GM12873 (cell line): ENCODE measurements around the gene ELAVL3.

Experiments
- TF ChIP-seq, protein P1 (sequence below): IDR thresholded peaks from 2 replicates; pipeline ENCODE4 v1.5.1; 2012; ENCODE audit warnings: low read depth, mild to moderate bottlenecking, moderate library complexity, low read length, control low read depth; ENCODE audit not compliant: insufficient read depth; ENCODE audit errors: missing control alignments

Gene ELAVL3

DNA sequence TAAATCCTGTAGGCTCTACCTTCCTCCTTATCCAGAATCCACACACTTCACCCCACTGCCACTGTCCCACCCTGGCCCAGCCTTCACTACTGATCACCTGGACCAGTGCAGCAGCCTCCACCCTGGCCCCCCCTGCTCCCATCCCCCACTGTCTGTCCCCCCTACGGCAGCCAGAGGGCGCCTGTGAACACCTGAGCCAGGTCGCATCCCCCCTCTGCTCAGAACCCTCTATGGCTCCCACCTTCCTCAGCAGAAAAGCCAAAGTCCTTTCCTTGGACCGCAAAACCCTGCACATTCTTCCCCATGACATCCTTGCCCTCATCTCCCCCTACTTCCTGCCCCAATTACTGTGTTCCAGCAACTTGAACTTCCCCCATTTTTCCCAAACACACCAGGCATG is 20.6 kb downstream of the ELAVL3 start:
- TF ChIP-seq, protein P1, sequence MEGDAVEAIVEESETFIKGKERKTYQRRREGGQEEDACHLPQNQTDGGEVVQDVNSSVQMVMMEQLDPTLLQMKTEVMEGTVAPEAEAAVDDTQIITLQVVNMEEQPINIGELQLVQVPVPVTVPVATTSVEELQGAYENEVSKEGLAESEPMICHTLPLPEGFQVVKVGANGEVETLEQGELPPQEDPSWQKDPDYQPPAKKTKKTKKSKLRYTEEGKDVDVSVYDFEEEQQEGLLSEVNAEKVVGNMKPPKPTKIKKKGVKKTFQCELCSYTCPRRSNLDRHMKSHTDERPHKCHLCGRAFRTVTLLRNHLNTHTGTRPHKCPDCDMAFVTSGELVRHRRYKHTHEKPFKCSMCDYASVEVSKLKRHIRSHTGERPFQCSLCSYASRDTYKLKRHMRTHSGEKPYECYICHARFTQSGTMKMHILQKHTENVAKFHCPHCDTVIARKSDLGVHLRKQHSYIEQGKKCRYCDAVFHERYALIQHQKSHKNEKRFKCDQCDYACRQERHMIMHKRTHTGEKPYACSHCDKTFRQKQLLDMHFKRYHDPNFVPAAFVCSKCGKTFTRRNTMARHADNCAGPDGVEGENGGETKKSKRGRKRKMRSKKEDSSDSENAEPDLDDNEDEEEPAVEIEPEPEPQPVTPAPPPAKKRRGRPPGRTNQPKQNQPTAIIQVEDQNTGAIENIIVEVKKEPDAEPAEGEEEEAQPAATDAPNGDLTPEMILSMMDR = peak; percentile 55

DNA sequence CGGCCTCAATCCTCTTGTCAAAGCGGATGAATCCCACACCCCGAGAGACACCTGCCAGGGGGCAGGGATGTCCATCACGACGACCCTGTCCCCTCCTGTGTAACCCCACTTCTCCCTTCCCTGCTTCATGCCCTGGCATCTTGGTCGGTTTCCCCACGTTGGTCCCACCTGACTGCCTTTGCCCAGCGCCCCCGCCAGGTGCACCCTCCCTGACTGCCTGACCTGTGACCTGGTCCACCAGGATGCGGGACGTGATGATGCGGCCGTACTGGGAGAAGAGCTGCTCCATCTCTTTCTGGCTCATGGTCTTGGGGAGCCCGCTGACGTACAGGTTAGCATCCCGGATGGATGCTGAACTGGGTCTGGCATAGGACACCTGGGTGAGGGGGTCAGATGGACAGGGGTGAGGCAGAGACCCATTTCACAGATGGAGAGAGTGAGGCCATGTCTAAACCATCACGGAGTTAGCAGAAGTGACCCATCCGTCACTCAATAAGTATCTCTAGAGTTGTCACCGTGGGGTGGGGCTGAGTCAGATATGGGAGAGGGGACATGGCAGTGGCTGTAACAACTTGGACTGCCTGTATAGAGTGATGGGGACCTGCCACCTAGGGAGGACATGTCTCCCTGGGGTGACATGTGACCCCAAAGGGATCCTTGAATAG is 22.5 kb downstream of the ELAVL3 start:
- TF ChIP-seq, protein P1 = no peak

DNA sequence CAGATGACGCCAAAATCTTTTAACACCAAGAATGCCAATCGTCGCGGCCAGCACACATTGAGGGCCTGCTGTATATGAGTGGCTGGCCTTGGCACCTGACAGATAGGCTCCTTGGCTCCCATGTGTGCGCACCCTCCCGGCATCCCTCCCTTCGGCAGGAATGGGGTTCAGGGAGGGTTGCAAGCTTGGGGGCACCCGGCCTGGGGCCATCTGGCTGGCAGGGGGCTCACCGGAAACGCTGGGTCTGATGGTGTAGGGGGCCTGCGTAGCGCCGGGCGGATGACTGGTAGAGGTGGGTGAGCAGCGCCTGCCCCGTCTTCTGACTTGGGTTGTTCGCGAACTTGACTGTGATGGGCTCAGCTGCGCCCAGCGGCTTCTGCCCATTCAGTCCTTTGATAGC is 23.0 kb downstream of the ELAVL3 start:
- TF ChIP-seq, protein P1 = no peak

DNA sequence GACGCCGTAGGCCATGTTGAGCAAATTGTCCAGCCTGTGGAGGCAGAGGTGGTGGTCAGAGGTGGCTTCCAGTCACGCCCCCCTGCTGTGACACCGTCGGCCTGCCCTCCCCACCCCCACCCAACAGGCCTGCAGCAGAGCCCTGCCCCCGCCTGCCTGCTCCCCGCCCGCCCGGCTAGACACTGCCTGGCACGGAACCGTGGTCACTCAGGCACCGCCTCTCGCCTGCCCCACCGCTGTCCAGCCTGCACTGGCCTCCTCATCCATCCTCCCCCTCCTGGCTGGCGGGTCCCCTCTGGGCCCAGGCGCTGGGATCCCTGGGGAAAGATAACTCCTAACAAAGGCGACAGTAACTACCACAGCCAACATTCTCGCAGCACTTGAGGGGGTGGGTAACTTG is 23.7 kb downstream of the ELAVL3 start:
- TF ChIP-seq, protein P1 = no peak

DNA sequence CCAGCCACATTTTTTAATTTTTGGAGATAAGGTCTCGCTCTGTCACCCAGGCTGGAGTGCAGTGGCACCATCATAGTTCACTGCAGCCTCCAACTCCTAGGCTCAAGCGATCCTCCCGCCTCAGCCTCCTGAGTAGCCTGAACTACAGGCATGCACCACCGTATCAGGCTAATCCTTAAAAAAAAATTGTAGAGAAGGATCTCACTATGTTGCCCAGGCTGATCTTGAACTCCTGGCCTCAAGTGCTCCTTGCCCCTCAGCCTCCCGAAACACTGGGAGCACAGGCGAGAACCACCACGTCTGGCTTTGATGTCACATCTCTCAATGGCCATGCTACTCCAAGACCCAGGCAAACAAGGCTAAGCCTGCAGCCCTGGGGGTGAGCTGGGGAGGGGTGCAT is 24.2 kb downstream of the ELAVL3 start:
- TF ChIP-seq, protein P1 = no peak

DNA sequence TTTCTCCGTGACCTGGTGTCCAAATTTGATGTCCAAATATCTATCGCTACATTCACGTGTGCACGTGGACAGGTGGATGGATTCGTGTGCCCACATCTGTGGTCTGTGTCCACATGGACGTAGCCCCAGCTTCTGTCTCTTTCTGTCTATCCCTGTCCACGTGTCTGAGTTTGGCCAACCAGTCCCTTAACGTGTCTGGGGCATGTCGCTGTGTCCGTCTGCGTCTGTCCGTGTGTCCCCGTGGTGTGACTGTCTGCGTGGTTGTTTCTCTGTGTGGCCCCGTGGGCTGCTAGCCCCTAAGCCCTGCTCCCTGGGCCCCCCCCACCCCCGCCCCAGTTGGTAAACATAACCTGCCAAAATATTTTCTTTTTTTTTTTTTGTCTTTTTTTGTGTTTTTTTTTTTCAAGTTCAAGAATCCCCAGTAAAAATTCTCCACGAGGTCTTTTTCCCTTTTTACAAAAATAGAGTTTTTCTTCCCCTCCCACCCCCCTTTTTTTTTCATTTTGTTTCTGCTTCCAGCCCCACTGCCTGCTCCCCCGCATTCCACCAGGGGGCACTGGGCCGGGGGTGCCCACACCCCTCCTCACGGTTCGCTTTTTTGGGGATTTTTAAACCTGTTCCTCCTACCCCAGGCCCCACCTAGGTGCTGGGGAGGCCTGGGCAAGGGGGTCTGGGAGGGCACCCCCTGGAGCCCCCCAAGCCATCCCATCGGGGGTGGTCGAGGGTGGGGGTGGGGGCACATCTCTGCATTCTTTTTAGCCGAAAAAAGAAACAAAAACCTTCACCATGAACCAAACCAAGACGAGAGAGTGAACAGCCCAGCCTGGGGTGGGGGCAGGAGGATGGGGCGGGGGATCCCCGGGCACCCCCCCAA is 27.1 kb downstream of the ELAVL3 start:
- TF ChIP-seq, protein P1 = peak; percentile 57

DNA sequence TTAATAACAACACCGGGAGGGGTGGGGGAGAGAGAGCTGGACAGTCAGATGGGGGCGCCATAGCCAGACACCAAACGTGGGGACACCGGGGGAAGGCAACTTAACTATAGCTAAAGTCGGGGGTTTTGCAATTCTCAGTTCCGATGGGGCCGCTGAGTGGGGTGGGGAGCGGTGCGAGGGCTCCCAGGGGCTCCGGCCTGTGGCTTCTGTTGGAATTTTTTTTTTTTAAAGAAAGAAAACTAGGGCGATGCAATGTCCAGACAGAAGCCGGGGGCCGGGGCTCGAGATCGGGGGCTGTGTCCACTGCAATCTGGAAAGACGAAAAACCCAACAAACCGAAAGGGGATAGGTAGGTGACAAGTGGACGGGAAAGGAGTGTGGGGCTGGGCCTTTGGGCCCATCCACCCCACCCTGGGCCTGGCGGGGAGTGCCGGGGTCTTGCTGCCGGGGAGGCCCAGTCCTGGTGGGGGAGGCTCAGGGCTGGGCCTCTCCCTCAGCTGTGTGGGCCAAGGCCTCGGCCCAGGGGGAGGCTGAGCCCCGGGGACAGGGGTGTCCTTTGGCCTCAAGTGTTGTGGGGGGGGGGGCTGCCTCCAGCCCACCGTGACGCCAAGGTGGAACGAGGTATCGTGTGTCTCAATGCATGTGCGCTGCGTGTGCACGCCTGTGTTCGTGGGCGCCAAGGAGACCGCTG is 28.1 kb downstream of the ELAVL3 start:
- TF ChIP-seq, protein P1 = peak; percentile 10
